Keratinocyte (primary cell): Measurements from ENCODE around the gene DNMT3A. TPM values are rescaled to one million over a fixed set of nuclear protein-coding genes. Genes with fewer than 3 reads are reported as not detected.

ENCODE experiments used
- DNase-seq: peaks from one replicate; pipeline ENCODE4 v3.0.0-alpha.2; 2011; ENCODE audit warnings: low read depth, missing footprints, low spot score
- FAIRE-seq: peaks from 2 replicates; lab custom pipeline; 2011; peaks lifted over from hg19 to GRCh38; lab: Jason Lieb, UNC
- H2AFZ ChIP-seq: 2 replicates; pipeline ENCODE4 v1.6.0; 2012; ENCODE audit warnings: low read length, control low read depth, inconsistent platforms; ENCODE audit not compliant: control insufficient read depth
- H3K27ac ChIP-seq: 2 replicates; pipeline ENCODE4 v1.5.1; 2011; ENCODE audit warnings: low read length; ENCODE audit not compliant: control insufficient read depth, insufficient read depth
- H3K27me3 ChIP-seq: 3 replicates; pipeline ENCODE4 v1.6.0; 2011; ENCODE audit warnings: low read length; ENCODE audit not compliant: control insufficient read depth, insufficient read depth; ENCODE audit errors: extremely low read depth
- H3K36me3 ChIP-seq, 2 experiments: 2 replicates in 1 of 2; 3 replicates in 1 of 2; pipeline ENCODE4 v1.5.1; 2011; ENCODE audit warnings: low read length in 2 of 2, mild to moderate bottlenecking in 1 of 2; ENCODE audit not compliant: control insufficient read depth in 2 of 2, insufficient read depth in 2 of 2; ENCODE audit errors: extremely low read depth in 1 of 2
- H3K4me1 ChIP-seq: 3 replicates; pipeline ENCODE4 v1.5.1; 2011; ENCODE audit warnings: low read length; ENCODE audit not compliant: control insufficient read depth, insufficient read depth; ENCODE audit errors: extremely low read depth
- H3K4me2 ChIP-seq: 3 replicates; pipeline ENCODE4 v1.6.0; 2011; ENCODE audit warnings: low read depth, low read length; ENCODE audit not compliant: control insufficient read depth, insufficient read depth; ENCODE audit errors: extremely low read depth
- H3K4me3 ChIP-seq, 3 experiments: fragments of 200-600 bp in 1 of 3; sonication (generic) in 1 of 3; 2 replicates in 2 of 3; 3 replicates in 1 of 3; pipeline ENCODE4 v1.5.1; 2011 to 2016; ENCODE audit warnings: low read length in 3 of 3, mild to moderate bottlenecking in 3 of 3, control low read depth in 2 of 3, inconsistent platforms in 1 of 3, low read depth in 1 of 3, mixed read lengths in 1 of 3, mixed run types in 1 of 3, moderate library complexity in 1 of 3; ENCODE audit not compliant: control insufficient read depth in 2 of 3, insufficient read depth in 2 of 3; ENCODE audit errors: extremely low read depth in 1 of 3
- H3K79me2 ChIP-seq: 2 replicates; pipeline ENCODE4 v1.6.0; 2012; ENCODE audit warnings: low read length; ENCODE audit not compliant: control insufficient read depth, insufficient read depth
- H3K9ac ChIP-seq: 3 replicates; pipeline ENCODE4 v1.6.0; 2011; ENCODE audit warnings: low read length; ENCODE audit not compliant: control insufficient read depth, insufficient read depth; ENCODE audit errors: extremely low read depth
- H3K9me1 ChIP-seq: 3 replicates; pipeline ENCODE4 v1.6.0; 2011; ENCODE audit warnings: low read length; ENCODE audit not compliant: control insufficient read depth, insufficient read depth; ENCODE audit errors: extremely low read depth
- H3K9me3 ChIP-seq: 2 replicates; pipeline ENCODE4 v1.5.1; 2012; ENCODE audit warnings: low read depth, low read length; ENCODE audit not compliant: control insufficient read depth
- H4K20me1 ChIP-seq: 3 replicates; pipeline ENCODE4 v1.6.0; 2011; ENCODE audit warnings: low read length; ENCODE audit not compliant: control insufficient read depth, insufficient read depth; ENCODE audit errors: extremely low read depth
- EZH2 ChIP-seq: IDR thresholded peaks from one replicate; pipeline ENCODE4 v1.6.1; 2012; ENCODE audit warnings: inconsistent platforms, mild to moderate bottlenecking, low read length, moderate library complexity
- dilution Hi-C: fragments of 300-500 bp; cut with MboI; formaldehyde crosslinking; loops from one replicate; pipeline ENCODE4 v1.7.0; 2020; ENCODE audit warnings: low sequenced_read_pairs; ENCODE audit not compliant: extremely low pct_ligation_motif_present
- polyA plus RNA-seq, 5 experiments: library from polyadenylated mRNA; depleted of rRNA in 3 of 5; stranded (reverse) in 3 of 5; stranded (forward) in 1 of 5; unstranded in 1 of 5; fragments of >200 nt; gene quantifications; 1 replicate in 1 of 5; 2 replicates in 3 of 5; 3 replicates in 1 of 5; pipeline versions ENCODE4 v1.2.1 to v1.2.3, GENCODE V29; 2011 to 2012; ENCODE audit warnings: missing spikeins in 2 of 5, low read depth in 1 of 5, low replicate concordance in 1 of 5
- TF ChIP-seq, protein P1 (sequence below), 3 experiments: IDR thresholded peaks in 1 of 3; conservative IDR thresholded peaks in 1 of 3; optimal IDR thresholded peaks in 1 of 3; 2 replicates in 2 of 3; 3 replicates in 1 of 3; pipeline versions ENCODE3 to v1.5.1; 2011; ENCODE audit warnings: low read length in 3 of 3, mild to moderate bottlenecking in 3 of 3, moderate library complexity in 2 of 3, control low read depth in 1 of 3, inconsistent platforms in 1 of 3; ENCODE audit not compliant: insufficient read depth in 2 of 3; ENCODE audit errors: extremely low read depth in 1 of 3

DNMT3A gene
- polyA plus RNA-seq, 1 donor (not counting 4 experiments of a cell fraction or from before 2014, with no cell fraction given) = 1.5 TPM

DNA sequence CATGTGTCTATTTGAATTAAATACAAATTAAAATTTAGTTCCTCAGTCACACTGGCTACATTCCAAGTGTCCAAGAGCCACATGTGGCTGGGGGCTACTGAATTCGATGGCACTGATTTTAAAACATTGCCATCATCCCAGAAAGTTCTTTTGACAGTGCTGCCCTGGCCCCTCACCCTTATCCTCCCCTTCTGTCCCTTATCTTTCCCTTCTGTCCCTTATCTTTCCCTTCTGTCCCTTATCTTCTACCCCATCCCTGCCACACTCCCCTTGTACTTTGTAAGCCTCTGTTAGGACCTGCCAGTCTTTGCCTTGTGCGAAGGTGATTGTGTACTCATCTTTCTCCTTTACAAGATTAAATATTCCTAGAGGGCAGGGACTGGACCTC, 85.2 kb downstream of the DNMT3A start:
- Histone ChIP-seq H3K27ac (no peak overlapping the region), H2AFZ (no peak overlapping the region), H3K9me3 (no peaks in the 10 kb centered on the region), H3K4me2 (no peak overlapping the region), H3K79me2 (no peaks in the 10 kb centered on the region), H3K4me3 (no peak overlapping the region), H3K4me1 (peaks cover 6% of the 10 kb centered on the region), H3K9ac (no peak overlapping the region), H3K36me3 (peaks cover 0 to 4% of the 10 kb centered on the region in 2 experiments), H3K9me1 (no peaks in the 10 kb centered on the region), H4K20me1 (no peaks in the 10 kb centered on the region), H3K27me3 (no peaks in the 10 kb centered on the region)
- DNase-seq (no peak), FAIRE-seq (no peak)
- TF ChIP-seq, protein P1, sequence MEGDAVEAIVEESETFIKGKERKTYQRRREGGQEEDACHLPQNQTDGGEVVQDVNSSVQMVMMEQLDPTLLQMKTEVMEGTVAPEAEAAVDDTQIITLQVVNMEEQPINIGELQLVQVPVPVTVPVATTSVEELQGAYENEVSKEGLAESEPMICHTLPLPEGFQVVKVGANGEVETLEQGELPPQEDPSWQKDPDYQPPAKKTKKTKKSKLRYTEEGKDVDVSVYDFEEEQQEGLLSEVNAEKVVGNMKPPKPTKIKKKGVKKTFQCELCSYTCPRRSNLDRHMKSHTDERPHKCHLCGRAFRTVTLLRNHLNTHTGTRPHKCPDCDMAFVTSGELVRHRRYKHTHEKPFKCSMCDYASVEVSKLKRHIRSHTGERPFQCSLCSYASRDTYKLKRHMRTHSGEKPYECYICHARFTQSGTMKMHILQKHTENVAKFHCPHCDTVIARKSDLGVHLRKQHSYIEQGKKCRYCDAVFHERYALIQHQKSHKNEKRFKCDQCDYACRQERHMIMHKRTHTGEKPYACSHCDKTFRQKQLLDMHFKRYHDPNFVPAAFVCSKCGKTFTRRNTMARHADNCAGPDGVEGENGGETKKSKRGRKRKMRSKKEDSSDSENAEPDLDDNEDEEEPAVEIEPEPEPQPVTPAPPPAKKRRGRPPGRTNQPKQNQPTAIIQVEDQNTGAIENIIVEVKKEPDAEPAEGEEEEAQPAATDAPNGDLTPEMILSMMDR (optimal IDR thresholded peaks at IDR 0.05 in 1 of 3, IDR thresholded peaks at IDR 0.05 in 1 of 3, conservative IDR thresholded peaks at IDR 0.05 in 1 of 3; ENCODE audit: extremely low read depth in 1 of 3, insufficient read depth in 2 of 3, low read length in 3 of 3) = no peak
- TF ChIP-seq EZH2 = no peak
- dilution Hi-C loops = no loop called here

DNA sequence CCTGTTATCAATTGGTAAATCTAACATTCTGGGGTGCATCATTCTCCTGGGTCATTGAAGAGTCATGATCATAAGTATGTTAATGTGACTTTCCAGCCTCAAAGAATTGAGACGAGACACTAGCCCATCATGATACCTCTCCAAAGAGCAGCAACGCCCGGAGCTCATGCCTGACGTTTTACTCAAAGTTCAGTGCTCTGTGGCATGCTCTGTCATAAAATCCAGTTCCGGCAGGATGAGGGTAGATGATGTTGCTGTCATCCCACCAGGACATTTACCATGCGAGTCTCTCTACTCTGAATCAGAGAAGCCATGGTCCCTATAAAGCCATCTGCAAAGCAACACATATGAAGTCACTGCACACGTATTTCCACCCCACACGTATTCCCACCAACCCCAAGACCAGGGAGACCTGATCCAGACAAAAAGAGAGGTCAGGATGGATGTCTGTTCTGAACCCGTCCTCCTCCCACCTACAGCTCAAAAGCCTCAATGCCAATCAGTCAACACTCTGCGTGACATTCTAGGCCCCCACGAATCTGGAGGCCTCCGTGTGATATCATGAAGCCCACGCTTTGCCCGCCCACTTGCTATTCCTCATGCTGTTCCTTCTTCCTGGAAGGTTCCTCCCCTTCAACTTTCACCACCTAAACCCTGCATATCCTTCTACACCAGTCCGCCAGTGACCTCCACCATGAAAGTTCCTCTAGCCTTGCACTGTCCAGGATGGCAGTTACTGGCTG, 85.8 kb downstream of the DNMT3A start:
- no peaks in the 10 kb centered on the region for H3K9me1 ChIP-seq

More for the DNA sequence above, 85.8 kb downstream of the DNMT3A start:
- FAIRE-seq (no peak), DNase-seq (no peak)
- peaks cover 0 to 4% of the 10 kb centered on the region in 2 experiments for H3K36me3 ChIP-seq
- no peaks in the 10 kb centered on the region for H3K27me3 ChIP-seq
- no peak overlapping the region for H2AFZ ChIP-seq
- no peak overlapping the region for H3K27ac ChIP-seq
- no peak overlapping the region for H3K4me2 ChIP-seq
- H3K4me1 ChIP-seq = peaks cover 8% of the 10 kb centered on the region
- no peak overlapping the region for H3K4me3 ChIP-seq
- dilution Hi-C loops = no loop called here
- no peaks in the 10 kb centered on the region for H4K20me1 ChIP-seq
- no peaks in the 10 kb centered on the region for H3K9me3 ChIP-seq
- no peaks in the 10 kb centered on the region for H3K79me2 ChIP-seq
- H3K9ac ChIP-seq = no peak overlapping the region
- TF ChIP-seq EZH2 = no peak
- TF ChIP-seq, protein P1 (optimal IDR thresholded peaks at IDR 0.05 in 1 of 3, IDR thresholded peaks at IDR 0.05 in 1 of 3, conservative IDR thresholded peaks at IDR 0.05 in 1 of 3; ENCODE audit: extremely low read depth in 1 of 3, insufficient read depth in 2 of 3, low read length in 3 of 3) = no peak
